GM12875 (cell line): ENCODE measurements around the gene POP4.

Experiments used
- H3K4me3 ChIP-seq: one replicate; pipeline ENCODE4 v1.5.1; 2011; ENCODE audit warnings: low read depth, low read length, control low read depth
- TF ChIP-seq, protein P1 (sequence below): IDR thresholded peaks from 2 replicates; pipeline ENCODE4 v1.5.1; 2011; ENCODE audit warnings: low read depth, mild to moderate bottlenecking, control low read depth, inconsistent platforms, low read length, moderate library complexity, borderline replicate concordance; ENCODE audit not compliant: insufficient read depth

The POP4 gene

DNA sequence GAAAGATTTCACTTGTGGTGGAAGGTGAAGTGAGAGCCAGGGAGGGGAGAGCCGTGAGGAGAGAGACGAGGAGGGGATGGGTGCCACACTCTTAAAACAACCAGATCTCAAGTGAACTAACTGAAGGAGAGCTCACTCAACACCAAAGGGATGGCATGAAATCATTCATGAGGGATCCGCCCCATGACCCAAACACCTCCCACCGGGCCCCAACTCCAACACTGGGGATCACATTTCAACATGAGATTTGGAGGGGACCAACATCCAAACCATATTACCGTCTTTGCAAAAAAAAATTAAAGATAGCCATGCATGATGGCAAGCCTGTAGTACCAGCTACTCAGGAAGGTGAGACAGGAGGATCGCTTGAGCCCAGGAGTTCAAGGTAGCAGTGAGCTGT is 34.9 kb upstream of the POP4 start:
- H3K4me3 ChIP-seq: no peak overlapping the region
- TF ChIP-seq, protein P1, sequence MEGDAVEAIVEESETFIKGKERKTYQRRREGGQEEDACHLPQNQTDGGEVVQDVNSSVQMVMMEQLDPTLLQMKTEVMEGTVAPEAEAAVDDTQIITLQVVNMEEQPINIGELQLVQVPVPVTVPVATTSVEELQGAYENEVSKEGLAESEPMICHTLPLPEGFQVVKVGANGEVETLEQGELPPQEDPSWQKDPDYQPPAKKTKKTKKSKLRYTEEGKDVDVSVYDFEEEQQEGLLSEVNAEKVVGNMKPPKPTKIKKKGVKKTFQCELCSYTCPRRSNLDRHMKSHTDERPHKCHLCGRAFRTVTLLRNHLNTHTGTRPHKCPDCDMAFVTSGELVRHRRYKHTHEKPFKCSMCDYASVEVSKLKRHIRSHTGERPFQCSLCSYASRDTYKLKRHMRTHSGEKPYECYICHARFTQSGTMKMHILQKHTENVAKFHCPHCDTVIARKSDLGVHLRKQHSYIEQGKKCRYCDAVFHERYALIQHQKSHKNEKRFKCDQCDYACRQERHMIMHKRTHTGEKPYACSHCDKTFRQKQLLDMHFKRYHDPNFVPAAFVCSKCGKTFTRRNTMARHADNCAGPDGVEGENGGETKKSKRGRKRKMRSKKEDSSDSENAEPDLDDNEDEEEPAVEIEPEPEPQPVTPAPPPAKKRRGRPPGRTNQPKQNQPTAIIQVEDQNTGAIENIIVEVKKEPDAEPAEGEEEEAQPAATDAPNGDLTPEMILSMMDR: no peak

DNA sequence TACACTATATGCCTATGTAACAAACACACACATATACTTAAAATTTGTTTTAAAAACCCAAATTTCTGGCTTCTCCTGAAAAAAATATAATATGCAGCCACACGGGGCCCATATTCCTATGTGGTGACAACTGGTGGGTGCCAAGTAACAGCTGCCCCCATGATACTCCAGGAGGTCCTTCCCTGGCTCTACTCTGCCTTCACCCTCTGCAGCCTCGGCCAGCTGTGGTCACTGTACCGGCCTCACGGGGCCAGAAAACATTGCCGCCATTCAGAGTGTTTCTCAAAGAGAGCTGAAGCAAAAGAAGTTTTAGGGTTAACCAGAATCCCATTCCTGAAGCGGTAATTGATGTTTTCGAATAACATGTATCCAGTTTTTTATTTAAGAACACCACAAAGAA is 32.6 kb upstream of the POP4 start:
- H3K4me3 ChIP-seq: no peak overlapping the region
- TF ChIP-seq, protein P1: no peak

DNA sequence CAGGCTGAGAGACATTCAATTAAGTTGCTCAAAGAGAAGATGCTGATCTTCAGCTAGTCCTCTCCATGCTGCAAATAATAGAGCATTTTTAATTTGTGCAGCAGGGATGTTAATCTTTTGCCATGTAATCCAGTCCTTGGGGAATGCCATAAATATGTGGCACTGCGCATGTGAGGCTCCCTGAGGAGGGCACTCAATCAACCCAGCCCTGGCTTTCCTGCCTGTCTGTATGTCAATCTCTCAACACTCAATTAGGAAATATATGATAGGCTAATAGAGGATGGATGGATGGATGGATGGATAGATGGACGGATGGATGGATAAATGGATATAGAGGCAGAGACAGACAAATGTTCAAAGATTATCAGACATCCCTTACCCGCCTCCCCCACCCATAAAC is 31.6 kb upstream of the POP4 start:
- TF ChIP-seq, protein P1: no peak
- H3K4me3 ChIP-seq: no peak overlapping the region

DNA sequence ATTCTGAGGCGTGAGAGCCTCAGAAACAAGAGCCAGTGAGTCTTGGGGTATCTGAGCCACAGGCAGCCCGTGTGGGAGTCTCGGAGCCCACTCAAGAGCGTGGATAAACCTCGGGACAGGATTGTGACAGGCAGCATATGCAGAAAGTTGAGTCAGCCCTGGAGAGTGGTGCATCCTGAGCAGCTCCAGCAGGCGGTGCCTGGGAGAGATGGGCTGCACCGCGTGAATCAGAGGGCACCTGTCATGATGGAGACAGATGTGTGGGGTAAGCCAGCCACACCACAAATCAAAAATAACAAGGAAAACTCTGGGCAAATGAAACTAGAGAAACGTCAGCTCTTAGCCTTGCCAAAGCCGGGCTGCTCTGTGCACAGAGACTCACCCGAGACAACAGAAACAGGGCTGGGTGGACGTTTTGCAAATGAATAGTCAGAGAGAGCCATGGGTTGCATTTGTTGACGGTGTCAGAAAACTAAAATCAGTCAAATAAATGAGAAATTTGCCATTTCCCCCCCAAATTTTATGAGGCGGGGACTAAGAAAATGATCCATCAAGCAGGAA is 30.0 kb upstream of the POP4 start:
- H3K4me3 ChIP-seq: no peak overlapping the region
- TF ChIP-seq, protein P1: no peak

DNA sequence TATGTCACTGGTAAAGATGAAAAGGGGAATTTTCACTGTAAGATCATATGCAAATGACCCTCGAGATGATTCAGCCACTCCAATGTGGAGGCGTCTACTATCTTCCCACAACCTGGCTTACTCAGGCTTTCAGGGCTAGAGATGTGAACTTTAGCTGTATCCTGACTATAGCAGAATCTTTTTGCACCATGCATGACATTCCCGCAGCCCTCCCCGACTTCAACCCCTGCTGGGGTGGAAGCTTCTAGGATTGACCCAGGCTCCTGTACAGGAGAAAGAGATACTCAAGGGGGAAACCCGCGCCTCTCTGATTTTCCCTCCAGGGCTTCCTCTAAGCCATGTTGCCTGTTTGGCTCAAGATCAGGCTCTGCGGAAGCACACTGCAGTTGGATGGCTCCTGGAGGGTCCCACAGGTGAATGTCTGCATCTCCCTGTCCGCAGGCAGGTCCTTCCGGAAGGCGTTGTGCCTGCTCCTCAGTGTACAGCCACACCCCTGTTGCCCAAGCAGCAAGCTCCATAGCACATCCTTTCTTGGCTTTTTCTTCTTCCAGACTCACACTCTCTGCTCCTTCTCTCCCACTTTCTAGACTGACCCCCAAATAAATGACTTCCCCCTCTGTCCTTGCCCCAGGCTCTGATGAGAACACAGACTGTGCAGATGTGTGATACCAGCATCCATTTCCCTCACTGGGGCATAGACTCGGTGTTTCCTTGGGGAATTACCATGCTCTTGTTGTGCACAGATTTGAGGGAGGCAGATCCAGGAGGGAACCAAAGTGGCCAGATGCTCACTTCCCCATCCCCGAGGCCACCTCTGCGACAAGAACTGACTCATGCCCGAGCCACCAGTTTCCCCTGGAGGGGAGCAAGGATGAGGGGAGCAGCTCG is 29.1 kb upstream of the POP4 start:
- no peak overlapping the region for H3K4me3 ChIP-seq

DNA sequence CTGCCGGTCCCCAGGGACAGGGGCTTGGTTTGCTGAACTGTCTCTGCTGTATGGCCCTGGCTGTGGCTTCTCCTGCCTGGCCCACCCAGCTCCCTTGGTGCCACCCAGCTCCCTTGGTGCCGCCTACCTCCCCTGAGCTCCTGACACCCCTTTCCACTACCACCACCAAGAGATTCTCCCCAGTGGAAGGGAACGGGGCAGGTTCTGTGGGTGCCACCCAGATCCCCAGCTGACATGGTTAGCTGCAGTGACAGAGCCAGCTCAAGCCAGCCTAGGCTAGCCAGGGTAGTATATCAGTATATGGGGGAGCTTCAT is 28.5 kb upstream of the POP4 start:
- H3K4me3 ChIP-seq: no peak overlapping the region
- TF ChIP-seq, protein P1: no peak

More for the DNA sequence above, 29.1 kb upstream of the POP4 start:
- TF ChIP-seq, protein P1: no peak

DNA sequence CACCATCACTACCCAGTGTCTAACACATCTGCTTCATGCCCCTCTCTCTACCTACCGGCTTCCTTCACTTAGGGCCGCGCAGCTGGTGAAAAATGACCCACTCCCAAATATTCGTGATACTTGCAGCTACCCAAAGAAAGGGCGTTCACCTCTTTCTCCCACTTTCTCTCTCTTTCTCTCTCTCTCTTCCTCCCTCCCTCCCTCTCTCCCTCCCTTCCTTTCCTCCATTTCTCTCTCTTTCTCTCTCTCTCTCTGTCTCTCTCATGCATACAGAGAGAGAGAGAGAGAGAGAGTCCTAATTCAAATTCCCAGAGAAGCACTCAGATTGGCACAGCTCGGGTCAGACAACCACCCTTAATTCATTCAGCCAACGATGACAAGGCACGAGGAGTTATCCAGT is 27.7 kb upstream of the POP4 start:
- TF ChIP-seq, protein P1: no peak
- no peak overlapping the region for H3K4me3 ChIP-seq
